SK-N-MC (cell line): ENCODE data around the gene KLHL36.

Source experiments
- EZH2 ChIP-seq: fragments of 200-600 bp; sonication (generic); IDR thresholded peaks from one replicate; pipeline ENCODE4 v1.6.1; 2017; ENCODE audit warnings: antibody characterized with exemption
- POLR2AphosphoS5 ChIP-seq: IDR thresholded peaks from 2 replicates; pipeline ENCODE4 v1.6.1; 2012; ENCODE audit warnings: mild to moderate bottlenecking, low read depth, low read length, borderline replicate concordance

- TF ChIP-seq EZH2 (no peak), POLR2AphosphoS5 (no peak)
Observed at GRCh38 chr16:84686707-84687298, 38.5 kb downstream of the KLHL36 start.
